ENCODE data around the gene AGAP1.
A peak's percentile ranks its signal among the peaks of the same experiment; 100 is the strongest.

AGAP1 gene

DNA sequence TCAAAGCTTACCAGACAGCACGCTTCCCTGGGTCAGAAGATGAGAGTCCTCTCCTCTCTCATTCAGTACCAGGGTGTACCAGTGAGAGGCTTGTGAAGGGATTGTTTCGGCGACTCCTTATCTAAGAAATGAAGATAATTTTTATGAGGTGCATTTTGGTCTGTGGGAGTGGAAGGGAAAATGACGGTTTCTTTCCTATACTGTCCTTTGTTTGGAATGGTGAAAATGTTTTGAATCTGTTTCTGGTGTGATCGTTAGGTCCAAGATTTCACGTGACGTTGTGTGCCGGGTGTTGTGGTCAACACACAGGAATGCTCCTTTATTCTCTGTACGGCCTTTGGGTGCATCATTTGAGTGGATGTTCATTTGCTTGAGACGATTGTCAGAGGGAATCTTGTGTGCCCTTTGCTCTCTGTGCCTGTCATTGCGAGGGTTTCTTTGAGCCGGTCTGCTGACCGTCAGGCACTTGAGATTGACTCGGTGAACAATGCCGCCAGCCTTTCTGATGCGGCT, 183.5 kb downstream of the AGAP1 start:
- H3K4me3 ChIP-seq (ENCODE audit: low read depth, low read length): no peak overlapping the region
- TF ChIP-seq, protein P1, sequence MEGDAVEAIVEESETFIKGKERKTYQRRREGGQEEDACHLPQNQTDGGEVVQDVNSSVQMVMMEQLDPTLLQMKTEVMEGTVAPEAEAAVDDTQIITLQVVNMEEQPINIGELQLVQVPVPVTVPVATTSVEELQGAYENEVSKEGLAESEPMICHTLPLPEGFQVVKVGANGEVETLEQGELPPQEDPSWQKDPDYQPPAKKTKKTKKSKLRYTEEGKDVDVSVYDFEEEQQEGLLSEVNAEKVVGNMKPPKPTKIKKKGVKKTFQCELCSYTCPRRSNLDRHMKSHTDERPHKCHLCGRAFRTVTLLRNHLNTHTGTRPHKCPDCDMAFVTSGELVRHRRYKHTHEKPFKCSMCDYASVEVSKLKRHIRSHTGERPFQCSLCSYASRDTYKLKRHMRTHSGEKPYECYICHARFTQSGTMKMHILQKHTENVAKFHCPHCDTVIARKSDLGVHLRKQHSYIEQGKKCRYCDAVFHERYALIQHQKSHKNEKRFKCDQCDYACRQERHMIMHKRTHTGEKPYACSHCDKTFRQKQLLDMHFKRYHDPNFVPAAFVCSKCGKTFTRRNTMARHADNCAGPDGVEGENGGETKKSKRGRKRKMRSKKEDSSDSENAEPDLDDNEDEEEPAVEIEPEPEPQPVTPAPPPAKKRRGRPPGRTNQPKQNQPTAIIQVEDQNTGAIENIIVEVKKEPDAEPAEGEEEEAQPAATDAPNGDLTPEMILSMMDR (IDR thresholded peaks at IDR 0.05; ENCODE audit: control insufficient read depth, extremely low read depth, insufficient read depth): no peak
- DNase-seq (ENCODE audit: low read depth): no peak

DNA sequence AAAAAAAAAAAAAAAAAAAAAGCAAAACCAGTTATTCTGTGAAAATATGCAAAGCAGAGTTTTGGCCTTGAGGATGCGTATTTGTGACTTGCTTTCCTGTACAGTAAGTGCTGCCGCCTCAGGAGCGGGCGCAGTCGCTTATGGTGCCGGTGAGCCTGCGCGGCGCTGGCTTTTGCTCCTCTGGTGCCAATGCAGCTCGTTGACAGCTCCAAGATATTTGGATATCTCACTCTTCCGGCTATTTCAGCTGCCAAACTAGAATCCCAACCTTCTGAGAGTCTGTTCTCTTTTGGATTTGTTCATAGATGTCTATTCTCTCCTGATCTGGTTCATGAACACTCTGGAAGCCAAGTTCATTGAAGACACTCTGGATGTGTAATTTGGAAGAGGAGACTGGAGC, 184.1 kb downstream of the AGAP1 start:
- no peak overlapping the region for H3K4me3 ChIP-seq (ENCODE audit: low read depth, low read length)
- DNase-seq (ENCODE audit: low read depth): no peak
- TF ChIP-seq, protein P1 (IDR thresholded peaks at IDR 0.05; ENCODE audit: control insufficient read depth, extremely low read depth, insufficient read depth): no peak

DNA sequence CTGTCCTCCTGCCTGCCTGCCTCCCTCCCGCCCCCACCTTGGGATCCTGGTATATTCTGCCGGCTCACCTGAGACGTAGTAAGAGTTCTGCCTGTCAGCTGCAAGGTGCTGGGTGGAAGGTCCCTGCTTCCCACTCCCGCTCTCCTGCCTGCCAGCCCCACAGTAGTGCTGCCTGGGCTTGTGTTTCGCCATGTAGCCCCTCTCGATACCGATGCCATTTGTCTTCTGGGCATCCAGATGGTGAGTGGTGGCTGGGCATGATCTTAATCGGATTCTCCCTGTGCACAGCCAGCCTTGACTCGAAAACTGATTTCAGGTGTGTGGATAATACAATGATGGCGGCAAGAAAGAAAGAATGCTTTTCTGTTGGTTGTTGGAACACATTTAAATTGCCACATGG, 184.9 kb downstream of the AGAP1 start:
- TF ChIP-seq, protein P1 (IDR thresholded peaks at IDR 0.05; ENCODE audit: control insufficient read depth, extremely low read depth, insufficient read depth): no peak
- no peak for DNase-seq (ENCODE audit: low read depth)
- H3K4me3 ChIP-seq (ENCODE audit: low read depth, low read length): no peak overlapping the region

DNA sequence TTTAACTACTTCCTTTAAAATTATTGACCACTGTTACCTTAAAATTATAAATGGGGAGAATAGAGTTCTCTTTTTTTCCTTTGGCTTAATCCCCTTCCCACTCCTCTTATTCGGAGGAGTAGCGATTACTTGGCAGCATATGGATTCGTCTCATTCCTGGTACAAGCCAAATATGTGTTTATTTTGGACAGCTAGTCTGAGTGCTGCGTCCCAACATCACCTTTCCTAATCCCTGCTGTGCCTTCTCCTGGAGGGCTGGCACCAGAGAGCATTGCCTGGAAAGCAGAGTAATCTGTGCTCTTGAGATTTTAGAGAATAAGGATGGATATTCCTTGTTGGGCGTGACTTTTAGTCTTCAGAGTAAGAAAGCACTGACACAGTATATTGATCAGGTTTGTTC, 185.6 kb downstream of the AGAP1 start:
- H3K4me3 ChIP-seq (ENCODE audit: low read depth, low read length): 0 out of 2 replicates have a peak overlapping the region, but pooled peaks have one; percentile 8
- TF ChIP-seq, protein P1 (IDR thresholded peaks at IDR 0.05; ENCODE audit: control insufficient read depth, extremely low read depth, insufficient read depth): no peak
- peak; percentile 84 for DNase-seq (ENCODE audit: low read depth)

DNA sequence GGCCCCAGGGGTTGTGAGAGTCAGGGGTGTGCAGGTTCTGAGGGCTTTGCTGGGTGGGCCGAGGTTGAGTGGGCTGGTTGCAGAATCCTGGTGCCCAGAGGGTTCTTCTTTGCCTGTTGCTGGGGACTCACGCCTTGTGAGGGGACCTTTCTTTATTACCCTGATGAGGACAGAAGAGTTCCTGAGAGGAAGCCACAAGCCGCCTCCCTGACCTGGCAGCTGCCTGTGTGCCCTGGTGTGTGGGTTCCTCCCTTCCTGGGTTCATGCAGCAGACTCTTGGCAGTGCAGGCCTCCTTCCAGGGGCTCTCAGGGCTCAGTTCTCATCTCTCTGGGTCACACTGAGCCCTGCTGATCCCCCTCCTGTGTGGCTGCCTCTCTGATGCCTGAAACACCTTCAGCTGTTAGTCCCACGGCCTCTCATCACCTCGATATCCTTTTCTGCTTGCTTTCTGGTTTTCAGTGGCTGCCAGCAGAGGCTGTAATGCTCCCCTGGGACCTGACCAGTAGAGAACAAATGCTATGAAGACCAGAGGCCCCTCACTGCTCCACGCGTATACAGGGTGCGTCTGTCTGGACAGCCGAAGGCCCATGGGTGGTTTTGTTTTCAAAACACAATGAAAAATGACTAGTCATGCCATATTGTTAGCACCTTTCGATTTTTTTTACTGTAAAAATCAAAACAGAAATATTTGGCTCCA, 191.3 kb downstream of the AGAP1 start:
- DNase-seq (ENCODE audit: low read depth): no peak
- TF ChIP-seq, protein P1 (IDR thresholded peaks at IDR 0.05; ENCODE audit: control insufficient read depth, extremely low read depth, insufficient read depth): no peak

DNA sequence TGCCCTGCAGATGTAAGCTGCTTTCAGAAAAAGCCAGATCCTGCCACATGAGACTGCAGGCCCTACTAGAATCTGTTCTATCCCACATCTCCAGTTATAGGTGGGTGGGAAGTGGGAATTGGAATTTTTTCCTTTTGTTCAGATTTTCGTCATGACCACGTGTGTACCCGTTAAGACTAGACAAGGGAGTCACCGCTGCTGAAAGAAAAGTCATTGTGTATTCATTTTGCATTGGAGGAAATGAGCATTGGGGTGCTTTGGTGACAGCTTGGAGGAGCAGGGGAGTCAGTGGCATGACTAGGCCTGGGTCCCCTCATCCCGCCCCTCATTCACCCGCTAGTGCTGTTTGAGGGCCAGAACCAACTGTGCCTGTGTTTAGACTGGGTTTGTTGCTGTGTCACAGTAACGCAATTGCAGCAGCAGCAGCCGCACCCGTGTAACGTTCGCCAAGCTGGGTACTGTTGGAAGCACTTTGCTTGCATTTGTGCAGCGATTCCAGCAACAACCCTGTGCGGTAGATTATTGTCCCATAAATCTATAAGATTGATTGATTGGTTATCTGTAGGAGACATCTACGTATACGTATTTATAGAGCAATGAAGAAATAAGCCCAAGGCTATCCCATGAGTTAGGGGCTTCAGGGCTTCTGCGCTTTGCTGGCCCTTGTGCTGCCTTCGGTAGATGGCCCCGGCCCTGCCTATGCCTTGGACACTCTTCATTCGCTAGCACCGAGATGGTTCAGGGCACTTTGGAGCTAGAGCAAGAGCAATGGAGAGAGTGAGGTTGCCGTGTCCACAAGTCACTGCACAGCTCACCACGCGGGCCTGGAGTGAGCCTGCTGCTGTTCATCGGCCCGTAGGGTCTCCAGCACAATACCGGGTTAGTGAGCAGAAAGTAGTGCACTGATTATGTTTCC, 194.9 kb downstream of the AGAP1 start:
- no peak overlapping the region for H3K4me3 ChIP-seq (ENCODE audit: low read depth, low read length)
- DNase-seq (ENCODE audit: low read depth): no peak
- TF ChIP-seq, protein P1 (IDR thresholded peaks at IDR 0.05; ENCODE audit: control insufficient read depth, extremely low read depth, insufficient read depth): no peak

More for the DNA sequence above, 191.3 kb downstream of the AGAP1 start:
- H3K4me3 ChIP-seq (ENCODE audit: low read depth, low read length): no peak overlapping the region
